ENCODE results near the gene PRKCB. TPM values are rescaled to one million over a fixed set of nuclear protein-coding genes. Genes with fewer than 3 reads are reported as not detected.

The PRKCB gene
- total RNA-seq, 4 donors from 2014 or later, result 7.7 to 40.0 (median 12.2) TPM

GRCh38 chr16:23986455-23986854 lies 150.7 kb downstream of the PRKCB start:
- Histone ChIP-seq H3K9me3 (no peaks in the 10 kb centered on the region), H3K4me3 (no peak overlapping the region), H3K27me3 (no peaks in the 10 kb centered on the region), H3K27ac (no peak overlapping the region), H3K4me1 (no peaks in the 10 kb centered on the region), H3K36me3 (no peaks in the 10 kb centered on the region)
- 82% methylated on average over 2 of the region's 2 CpGs for WGBS
- no peak for TF ChIP-seq POLR2AphosphoS5 (IDR thresholded peaks at IDR 0.05)
- TF ChIP-seq, protein P1, sequence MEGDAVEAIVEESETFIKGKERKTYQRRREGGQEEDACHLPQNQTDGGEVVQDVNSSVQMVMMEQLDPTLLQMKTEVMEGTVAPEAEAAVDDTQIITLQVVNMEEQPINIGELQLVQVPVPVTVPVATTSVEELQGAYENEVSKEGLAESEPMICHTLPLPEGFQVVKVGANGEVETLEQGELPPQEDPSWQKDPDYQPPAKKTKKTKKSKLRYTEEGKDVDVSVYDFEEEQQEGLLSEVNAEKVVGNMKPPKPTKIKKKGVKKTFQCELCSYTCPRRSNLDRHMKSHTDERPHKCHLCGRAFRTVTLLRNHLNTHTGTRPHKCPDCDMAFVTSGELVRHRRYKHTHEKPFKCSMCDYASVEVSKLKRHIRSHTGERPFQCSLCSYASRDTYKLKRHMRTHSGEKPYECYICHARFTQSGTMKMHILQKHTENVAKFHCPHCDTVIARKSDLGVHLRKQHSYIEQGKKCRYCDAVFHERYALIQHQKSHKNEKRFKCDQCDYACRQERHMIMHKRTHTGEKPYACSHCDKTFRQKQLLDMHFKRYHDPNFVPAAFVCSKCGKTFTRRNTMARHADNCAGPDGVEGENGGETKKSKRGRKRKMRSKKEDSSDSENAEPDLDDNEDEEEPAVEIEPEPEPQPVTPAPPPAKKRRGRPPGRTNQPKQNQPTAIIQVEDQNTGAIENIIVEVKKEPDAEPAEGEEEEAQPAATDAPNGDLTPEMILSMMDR (IDR thresholded peaks at IDR 0.05), result no peak
- TF ChIP-seq POLR2A (IDR thresholded peaks at IDR 0.05), result no peak
- TF ChIP-seq EP300 (IDR thresholded peaks at IDR 0.05), result no peak
- no peak for DNase-seq (ENCODE audit: low spot score in 2 of 2)

GRCh38 chr16:23987443-23987842 lies 151.7 kb downstream of the PRKCB start:
- 82% methylated on average over 2 of the region's 2 CpGs for WGBS
- TF ChIP-seq EP300 (IDR thresholded peaks at IDR 0.05) (no peak), POLR2AphosphoS5 (IDR thresholded peaks at IDR 0.05) (no peak), POLR2A (IDR thresholded peaks at IDR 0.05) (no peak)
- TF ChIP-seq, protein P1 (IDR thresholded peaks at IDR 0.05), result no peak

DNA sequence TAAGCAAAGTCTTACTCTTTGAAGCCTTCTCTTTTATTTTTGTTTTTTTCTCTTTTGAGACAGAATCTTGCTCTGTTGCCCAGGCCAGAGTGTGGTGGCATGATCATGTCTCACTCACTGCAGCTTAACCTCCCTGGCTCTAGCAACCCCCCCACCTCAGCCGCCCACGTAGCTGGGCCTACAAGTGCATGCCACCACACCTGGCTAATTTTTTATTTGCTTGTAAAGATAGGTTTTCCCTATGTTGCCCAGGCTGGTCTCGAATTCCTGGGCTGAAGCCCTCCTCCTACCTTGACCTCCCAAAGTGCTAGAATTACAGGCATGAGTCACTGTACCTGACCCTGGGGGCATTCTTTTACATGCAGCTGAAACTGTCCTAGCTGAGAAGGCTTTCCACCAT lies 154.7 kb downstream of the PRKCB start:
- H3K9me3 ChIP-seq, result no peaks in the 10 kb centered on the region

More at GRCh38 chr16:23987443-23987842, 151.7 kb downstream of the PRKCB start:
- H3K4me3 ChIP-seq, result no peak overlapping the region
- H3K4me1 ChIP-seq, result no peaks in the 10 kb centered on the region
- no peak overlapping the region for H3K27ac ChIP-seq
- H3K9me3 ChIP-seq, result no peaks in the 10 kb centered on the region
- no peaks in the 10 kb centered on the region for H3K27me3 ChIP-seq
- H3K36me3 ChIP-seq, result no peaks in the 10 kb centered on the region
- DNase-seq (ENCODE audit: low spot score in 2 of 2), result no peak

DNA sequence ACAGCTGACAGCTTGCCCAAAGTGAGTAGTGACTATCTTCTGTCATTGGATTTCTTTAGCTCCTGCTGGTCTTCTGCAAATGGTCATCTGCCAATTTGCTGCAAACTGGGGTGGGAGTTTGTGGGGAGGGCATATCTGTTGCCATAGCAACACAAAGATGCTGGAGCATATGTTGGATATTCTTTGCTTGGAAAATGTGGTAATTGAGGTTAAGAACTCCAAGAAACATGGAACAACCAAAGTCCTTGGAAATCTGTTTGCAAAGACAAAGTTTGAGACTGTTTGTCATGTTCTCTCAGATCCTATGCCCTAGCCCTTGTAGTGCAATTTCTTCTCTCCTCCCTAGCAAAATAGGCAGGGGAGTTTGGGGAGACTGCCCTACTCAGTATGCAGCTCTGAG lies 155.3 kb downstream of the PRKCB start:
- H3K4me1 ChIP-seq, result no peaks in the 10 kb centered on the region
- TF ChIP-seq POLR2AphosphoS5 (IDR thresholded peaks at IDR 0.05) (no peak), EP300 (IDR thresholded peaks at IDR 0.05) (no peak), POLR2A (IDR thresholded peaks at IDR 0.05) (no peak)
- TF ChIP-seq, protein P1 (IDR thresholded peaks at IDR 0.05), result no peak
- DNase-seq (ENCODE audit: low spot score in 2 of 2), result no peak
- H3K27ac ChIP-seq, result no peak overlapping the region
- H3K36me3 ChIP-seq, result no peaks in the 10 kb centered on the region
- no peaks in the 10 kb centered on the region for H3K27me3 ChIP-seq
- no peak overlapping the region for H3K4me3 ChIP-seq
- no peaks in the 10 kb centered on the region for H3K9me3 ChIP-seq

More for the DNA sequence above, 154.7 kb downstream of the PRKCB start:
- Histone ChIP-seq H3K4me1 (no peaks in the 10 kb centered on the region), H3K27ac (no peak overlapping the region), H3K36me3 (no peaks in the 10 kb centered on the region), H3K27me3 (no peaks in the 10 kb centered on the region), H3K4me3 (no peak overlapping the region)
- no peak for DNase-seq (ENCODE audit: low spot score in 2 of 2)
- 79% methylated on average over 3 of the region's 3 CpGs for WGBS
- TF ChIP-seq POLR2A (IDR thresholded peaks at IDR 0.05) (no peak), POLR2AphosphoS5 (IDR thresholded peaks at IDR 0.05) (no peak), EP300 (IDR thresholded peaks at IDR 0.05) (no peak)
- TF ChIP-seq, protein P1 (IDR thresholded peaks at IDR 0.05), result no peak

DNA sequence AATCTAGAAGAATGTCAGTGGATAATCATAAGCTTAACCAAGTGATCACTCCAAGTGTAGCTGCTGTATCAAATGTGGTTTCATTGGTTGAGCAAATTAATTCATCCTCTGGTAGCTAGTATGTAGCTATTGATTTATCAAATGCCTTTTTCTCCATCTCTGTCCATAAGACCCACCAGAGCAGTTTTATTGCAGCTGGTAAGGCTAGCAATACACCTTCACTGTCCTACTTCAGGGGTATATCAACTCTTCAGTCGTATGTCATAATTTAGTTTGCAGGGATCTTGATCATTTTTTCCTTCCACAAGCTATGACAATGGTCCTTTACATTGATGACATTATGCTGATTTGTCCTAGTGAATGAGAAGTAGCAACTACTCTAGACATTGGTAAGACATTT lies 158.8 kb downstream of the PRKCB start:
- DNase-seq (ENCODE audit: low spot score in 2 of 2), result no peak
- WGBS, result 96% methylated on average over 1 of the region's 1 CpG
- TF ChIP-seq POLR2AphosphoS5 (IDR thresholded peaks at IDR 0.05), result no peak
- no peak for TF ChIP-seq EP300 (IDR thresholded peaks at IDR 0.05)
- no peak for TF ChIP-seq POLR2A (IDR thresholded peaks at IDR 0.05)
- TF ChIP-seq, protein P1 (IDR thresholded peaks at IDR 0.05), result no peak
- Histone ChIP-seq H3K4me3 (no peak overlapping the region), H3K9me3 (no peaks in the 10 kb centered on the region), H3K36me3 (no peaks in the 10 kb centered on the region), H3K27me3 (no peaks in the 10 kb centered on the region), H3K27ac (no peak overlapping the region), H3K4me1 (no peaks in the 10 kb centered on the region)
